Lung (tissue), 12 donors: ENCODE data around the gene KLK5. TPM values are rescaled to one million over a fixed set of nuclear protein-coding genes. Genes with fewer than 3 reads are reported as not detected.
A peak's percentile ranks its signal among the peaks of the same experiment; 100 is the strongest.

ENCODE experiments used
- ATAC-seq: fragments of 200-7000 bp; cut with Tn5 transposase; one replicate; pipeline ENCODE4 v1.9.1; 2020; ENCODE audit warnings: moderate number of reproducible peaks; ENCODE audit not compliant: insufficient read depth, low FRiP score
- DNase-seq, 3 donors: peaks; one replicate each; pipeline ENCODE4 v3.0.0-alpha.2; 2013 to 2017
- H3K27ac ChIP-seq, 2 donors: one replicate each; pipeline ENCODE4 v1.5.1; 2013; ENCODE audit warnings: mild to moderate bottlenecking in 2 of 2, moderate library complexity in 2 of 2, control low read depth in 1 of 2, inconsistent platforms in 1 of 2, low read depth in 1 of 2, low read length in 1 of 2
- H3K27me3 ChIP-seq, 3 donors: one replicate each; pipeline ENCODE4 v1.5.1; 2013; ENCODE audit warnings: low read length in 2 of 3; ENCODE audit not compliant: control insufficient read depth in 3 of 3, insufficient read depth in 3 of 3
- H3K36me3 ChIP-seq, 4 donors: one replicate each; pipeline ENCODE4 v1.5.1; 2013; ENCODE audit warnings: low read length in 4 of 4, mild to moderate bottlenecking in 1 of 4, moderate library complexity in 1 of 4; ENCODE audit not compliant: control insufficient read depth in 4 of 4, insufficient read depth in 4 of 4
- H3K4me1 ChIP-seq, 5 donors: one replicate each; pipeline ENCODE4 v1.5.1; 2013; ENCODE audit warnings: low read length in 5 of 5, mild to moderate bottlenecking in 2 of 5, moderate library complexity in 1 of 5; ENCODE audit not compliant: control insufficient read depth in 5 of 5, insufficient read depth in 5 of 5
- H3K4me3 ChIP-seq: one replicate; pipeline ENCODE4 v1.5.1; 2013; ENCODE audit warnings: mild to moderate bottlenecking, control low read depth, moderate library complexity
- H3K9ac ChIP-seq, 2 donors: one replicate each; pipeline ENCODE4 v1.5.1; 2013; ENCODE audit warnings: low read length in 2 of 2, control low read depth in 1 of 2; ENCODE audit not compliant: insufficient read depth in 1 of 2
- H3K9me3 ChIP-seq, 4 donors: one replicate each; pipeline ENCODE4 v1.5.1; 2013; ENCODE audit warnings: low read length in 3 of 4, mild to moderate bottlenecking in 1 of 4, moderate library complexity in 1 of 4; ENCODE audit not compliant: control insufficient read depth in 4 of 4, insufficient read depth in 3 of 4
- CTCF ChIP-seq: IDR thresholded peaks from 2 replicates; pipeline ENCODE4 v1.5.1; 2012; ENCODE audit warnings: mild to moderate bottlenecking; ENCODE audit errors: control extremely low read depth, extremely low read depth
- WGBS, 2 donors: extraction: QIAGEN DNeasy Blood & Tissue Kit; methylation state at CpG; one replicate each; pipeline ENCODE4 v1.1.7; 2013; 5-methylcytosine and 5-hydroxymethylcytosine counted together
- polyA plus RNA-seq, 2 donors: library from polyadenylated mRNA; stranded (reverse); fragments of 200-250 nt; gene quantifications; one replicate each; pipeline ENCODE4 v1.2.1, GENCODE V29; 2013
- total RNA-seq, 2 donors: library from RNA; depleted of rRNA in 1 of 2; stranded (reverse); fragments of >200 nt in 1 of 2; gene quantifications; one replicate each; pipeline ENCODE4 v1.2.1, GENCODE V29; 2014 to 2021
- donor health status: control.
- donor health status: control.
- donor health status: Bipolar disorder and iron deficiency.
- donor health status: healthy.
- donor health status: DM: yes; HTN: yes; CAD: no.

Gene KLK5
- total and polyA plus RNA-seq, 4 donors = 0.06 to 0.60 TPM; not detected in 2

- TF ChIP-seq CTCF = no peak
- DNase-seq (no peak), ATAC-seq (no peak)
- H3K27me3 ChIP-seq = no peaks in the 10 kb centered on the region
- H3K4me3 ChIP-seq = no peak overlapping the region
- H3K27ac ChIP-seq = no peak overlapping the region
- H3K4me1 ChIP-seq = no peaks in the 10 kb centered on the region
- peaks cover 0 to 12% (median 0%) of the 10 kb centered on the region in 4 donors for H3K9me3 ChIP-seq
- WGBS, 2 donors = 89 to 91% methylated on average over 6 of the region's 6 CpGs
- H3K9ac ChIP-seq = no peak overlapping the region
- H3K36me3 ChIP-seq = no peaks in the 10 kb centered on the region
These were observed 10.5 kb upstream of the KLK5 start for GRCh38 chr19:50963381-50963780.

GRCh38 chr19:50962245-50962644, 9.4 kb upstream of the KLK5 start:
- ATAC-seq = no peak
- 95 to 100% methylated on average over 1 of the region's 1 CpG for WGBS, 2 donors

GRCh38 chr19:50959731-50960500, 7.1 kb upstream of the KLK5 start:
- H3K4me3 ChIP-seq = no peak overlapping the region
- H3K27ac ChIP-seq = no peak overlapping the region
- H3K27me3 ChIP-seq = no peaks in the 10 kb centered on the region
- no peak for ATAC-seq
- H3K9me3 ChIP-seq = peaks cover 0 to 12% (median 0%) of the 10 kb centered on the region in 4 donors
- WGBS, 2 donors = 58 to 64% methylated on average over 7 to 8 of the region's 9 CpGs
- no peak overlapping the region for H3K9ac ChIP-seq
- no peak for TF ChIP-seq CTCF
- H3K4me1 ChIP-seq = no peaks in the 10 kb centered on the region
- peak in 1 of 3 donors; percentile 0 for DNase-seq
- no peaks in the 10 kb centered on the region for H3K36me3 ChIP-seq

More at GRCh38 chr19:50962245-50962644, 9.4 kb upstream of the KLK5 start:
- Histone ChIP-seq H3K9ac (no peak overlapping the region), H3K36me3 (no peaks in the 10 kb centered on the region), H3K4me1 (no peaks in the 10 kb centered on the region), H3K9me3 (peaks cover 0 to 12% (median 0%) of the 10 kb centered on the region in 4 donors), H3K4me3 (no peak overlapping the region), H3K27ac (no peak overlapping the region), H3K27me3 (no peaks in the 10 kb centered on the region)
- TF ChIP-seq CTCF = no peak
- no peak for DNase-seq
